ENCODE data around the gene EXD3. TPM values are rescaled to one million over a fixed set of nuclear protein-coding genes. Genes with fewer than 3 reads are reported as not detected.

The EXD3 gene
- total and polyA plus RNA-seq, 2 of the 13 experiments (the other 11 are each of a cell fraction or from before 2014, with no cell fraction given): 2.7 to 4.8 TPM

- TF ChIP-seq SP4 (CRISPR knock-in tag; IDR thresholded peaks at IDR 0.05) (peak; percentile 96), POLR2AphosphoS5 (IDR thresholded peaks at IDR 0.05; ENCODE audit: low read depth, low read length) (peak; percentile 40; the same call in 1 of the 2 replicates), ZNF121 (CRISPR knock-in tag; IDR thresholded peaks at IDR 0.05) (no peak), PCBP2 (optimal IDR thresholded peaks at IDR 0.05; ENCODE audit: low read depth, low read length, poor library complexity, severe bottlenecking) (no peak), TCF7L2 (IDR thresholded peaks at IDR 0.05; ENCODE audit: low read depth, low read length) (no peak), HOXA7 (CRISPR knock-in tag; IDR thresholded peaks at IDR 0.05) (no peak), NONO (IDR thresholded peaks at IDR 0.05) (no peak), NONO (CRISPR knock-in tag; conservative IDR thresholded peaks at IDR 0.05) (no peak), ZBTB46 (CRISPR knock-in tag; IDR thresholded peaks at IDR 0.05; ENCODE audit: borderline replicate concordance) (no peak), ZNF607 (CRISPR knock-in tag; IDR thresholded peaks at IDR 0.05; ENCODE audit: borderline replicate concordance) (no peak), KLF6 (CRISPR knock-in tag; IDR thresholded peaks at IDR 0.05) (no peak), ZNF770 (CRISPR knock-in tag; IDR thresholded peaks at IDR 0.05) (peak; percentile 76; the same call in 1 of the 2 replicates), STAT5B (CRISPR knock-in tag; IDR thresholded peaks at IDR 0.05) (no peak), NFKBIZ (CRISPR knock-in tag; IDR thresholded peaks at IDR 0.05) (no peak), RBFOX2 (IDR thresholded peaks at IDR 0.05; ENCODE audit: low read depth, low read length) (peak; percentile 69; the same call in 1 of the 2 replicates), PHF21A (CRISPR knock-in tag; IDR thresholded peaks at IDR 0.05) (no peak), YEATS4 (CRISPR knock-in tag; IDR thresholded peaks at IDR 0.05; ENCODE audit: borderline replicate concordance) (peak; percentile 53), GATAD2A (CRISPR knock-in tag; IDR thresholded peaks at IDR 0.05) (no peak), ZNF556 (CRISPR knock-in tag; IDR thresholded peaks at IDR 0.05; ENCODE audit: borderline replicate concordance) (no peak), ZNF205 (CRISPR knock-in tag; IDR thresholded peaks at IDR 0.05) (no peak), HIVEP1 (CRISPR knock-in tag; IDR thresholded peaks at IDR 0.05) (no peak), MTF2 (CRISPR knock-in tag; IDR thresholded peaks at IDR 0.05; ENCODE audit: borderline replicate concordance) (no peak), MXI1 (IDR thresholded peaks at IDR 0.05; ENCODE audit: borderline replicate concordance, low read depth, low read length) (peak; percentile 83; the same call in 1 of the 3 replicates), ZNF281 (CRISPR knock-in tag; IDR thresholded peaks at IDR 0.05; ENCODE audit: borderline replicate concordance) (no peak; the same call in 1 of the 2 replicates), PBX3 (CRISPR knock-in tag; IDR thresholded peaks at IDR 0.05; ENCODE audit: borderline replicate concordance) (no peak), MIER2 (CRISPR knock-in tag; IDR thresholded peaks at IDR 0.05) (no peak)
Observed at GRCh38 chr9:137459152-137459600, 36.2 kb upstream of the EXD3 start, which contains the start of gene NSMF (continued).
